Measurements from ENCODE around the gene MOB3C. TPM values are rescaled to one million over a fixed set of nuclear protein-coding genes. Genes with fewer than 3 reads are reported as not detected.

Gene MOB3C
- polyA plus RNA-seq, 3 donors = 16.9 to 25.8 (median 24.4) TPM

DNA sequence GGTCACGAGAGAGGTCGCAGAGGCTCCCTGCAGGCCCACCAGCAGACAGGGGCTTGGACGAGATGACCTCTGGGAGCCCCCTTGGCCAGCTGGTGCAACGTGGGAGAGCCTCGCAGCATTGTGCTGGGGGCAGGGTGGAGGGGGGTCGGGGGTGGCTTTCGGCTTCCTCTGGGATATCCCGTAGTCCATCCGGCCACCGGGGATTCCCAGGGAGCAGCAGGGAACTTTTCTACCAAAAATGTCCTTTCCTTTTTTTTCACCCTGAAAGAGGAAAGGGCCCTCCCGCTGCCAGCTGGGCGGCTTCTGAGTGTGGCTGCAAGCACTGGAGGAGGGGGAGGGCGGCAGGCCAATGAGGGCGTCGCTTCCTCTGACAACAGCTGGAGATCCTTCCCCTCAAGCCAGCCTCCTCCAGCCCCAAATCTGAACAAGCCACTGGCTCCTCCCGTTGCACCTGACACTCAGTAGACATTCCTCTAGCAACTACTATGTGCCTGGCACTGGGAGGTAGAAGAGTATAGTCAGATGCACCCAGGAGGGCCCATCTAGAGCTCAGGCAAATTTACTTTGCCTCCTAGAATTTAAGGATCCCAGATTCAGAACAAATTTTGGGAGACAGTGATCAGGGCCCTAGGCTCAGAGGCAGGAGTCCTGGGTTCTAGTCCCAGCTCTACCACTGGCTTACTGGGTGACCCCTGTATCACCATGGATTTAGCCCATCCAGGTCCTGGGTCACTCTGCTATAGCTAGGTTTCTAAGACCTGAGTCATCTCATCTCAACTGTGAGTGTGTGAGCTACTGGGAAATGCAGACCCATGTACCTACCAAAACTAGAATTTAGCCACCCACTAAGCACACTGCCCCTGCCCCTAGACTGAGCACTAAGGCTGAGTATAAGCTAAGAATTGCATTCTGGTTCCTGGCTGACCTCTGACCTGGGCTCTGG is 2.7 kb downstream of the MOB3C start:
- no peak overlapping the region for H3K27ac ChIP-seq (ENCODE audit: low read depth, low read length)
- WGBS, 3 donors = 3 to 4% (median 4%) methylated on average over 15 to 16 of the region's 16 CpGs

DNA sequence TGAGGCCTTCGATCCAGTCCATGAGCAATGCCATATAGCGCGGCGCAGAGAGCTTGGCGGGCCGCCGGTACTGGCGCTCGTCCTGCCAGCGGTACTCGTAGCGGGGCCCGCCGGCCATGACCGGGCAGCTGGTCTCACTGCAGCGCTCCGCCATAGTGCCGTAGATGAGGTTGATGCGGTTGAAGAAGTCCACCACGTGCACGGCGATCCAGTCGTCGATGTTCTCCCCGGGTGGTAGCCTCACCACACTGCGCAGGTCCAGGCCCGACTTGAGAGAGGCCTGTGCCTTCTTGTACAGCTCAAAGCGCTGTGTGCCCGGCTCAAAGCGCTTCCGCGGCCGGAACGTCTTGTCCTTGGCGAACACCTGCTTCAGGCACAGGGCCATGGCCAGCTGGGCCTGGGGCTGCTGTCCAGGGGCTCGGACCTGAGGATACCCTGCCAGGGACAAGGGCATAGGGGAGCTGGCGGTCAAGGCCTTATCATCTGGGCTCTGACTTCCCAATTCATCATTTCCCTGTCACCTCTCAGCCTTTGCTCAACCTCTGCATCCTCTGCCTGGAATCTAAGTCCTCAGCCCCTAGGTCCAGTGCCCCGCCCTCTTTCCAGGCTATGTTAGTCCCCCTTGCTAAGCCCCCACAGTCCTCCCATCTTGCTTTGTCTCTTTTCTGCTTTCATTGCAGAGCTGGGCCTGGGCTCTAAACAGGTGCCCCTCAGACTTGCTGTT is 3.5 kb downstream of the MOB3C start:
- WGBS, 3 donors = 71 to 89% (median 88%) methylated on average over 37 to 38 of the region's 38 CpGs
- H3K27ac ChIP-seq (ENCODE audit: low read depth, low read length) = no peak overlapping the region

DNA sequence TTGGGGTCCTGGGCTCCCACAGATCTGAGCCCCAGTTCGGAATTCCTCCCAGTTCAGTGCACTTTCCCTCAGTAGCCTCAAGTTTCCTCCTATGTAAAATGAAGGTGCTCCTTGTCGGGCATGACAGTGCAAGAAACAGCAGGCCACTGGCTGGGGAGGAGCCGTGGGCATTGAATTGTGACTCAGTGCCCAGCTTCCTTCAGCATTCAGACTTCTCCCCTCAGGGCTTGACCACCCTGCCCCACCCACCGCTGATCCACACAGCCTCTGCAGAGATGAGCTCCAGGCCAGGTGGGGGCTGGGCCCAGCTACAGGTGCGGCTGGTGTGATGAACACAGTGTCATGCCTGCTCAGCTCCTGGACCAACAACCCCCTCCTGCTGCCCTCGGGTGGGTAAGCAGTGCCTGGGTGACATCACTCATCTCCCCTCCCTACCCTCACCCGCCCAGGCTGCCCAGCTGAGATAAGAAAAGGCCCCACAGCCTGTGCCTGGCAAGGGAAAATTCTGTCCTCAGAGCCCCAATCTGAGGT is 4.9 kb downstream of the MOB3C start:
- H3K27ac ChIP-seq (ENCODE audit: low read depth, low read length) = no peak overlapping the region
- WGBS, 3 donors = 32 to 70% (median 62%) methylated on average over 7 of the region's 7 CpGs

DNA sequence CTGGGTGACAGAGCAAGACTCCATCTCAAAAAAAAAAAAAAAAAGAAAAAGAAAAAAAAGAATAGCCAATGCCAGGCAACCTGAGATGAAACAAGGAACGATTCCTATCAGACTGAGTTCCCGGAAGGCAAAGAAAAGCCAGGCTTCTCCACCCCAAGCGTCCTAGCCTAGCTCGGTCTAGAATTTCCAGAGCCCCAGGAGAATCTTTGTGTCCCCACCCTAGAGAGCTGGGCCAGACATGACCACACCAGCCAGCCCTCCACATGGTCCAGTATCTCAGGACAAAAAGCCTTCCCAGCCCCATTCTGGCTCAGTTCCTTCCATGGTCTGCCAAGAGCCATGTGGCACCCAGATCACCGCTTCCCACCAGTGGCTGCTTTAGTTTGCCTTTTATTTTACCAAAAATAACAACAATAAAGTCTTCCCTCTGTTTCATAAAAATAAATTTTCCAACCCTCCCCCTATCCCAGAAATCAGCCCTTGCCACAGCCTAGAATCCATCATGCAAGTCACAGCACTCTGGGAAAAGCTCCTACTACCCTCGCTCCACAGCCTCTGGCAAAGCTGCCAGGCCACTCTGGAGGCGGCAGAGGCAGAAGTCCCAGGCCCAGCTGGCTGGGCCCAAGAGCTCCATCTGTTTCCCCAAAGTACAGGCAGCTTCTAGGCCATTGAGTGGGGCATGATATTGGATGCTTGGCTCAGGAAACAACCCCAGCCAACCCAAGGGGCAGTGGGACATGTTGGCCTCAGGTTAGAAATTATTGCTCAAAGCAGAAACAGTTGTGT is 9.1 kb downstream of the MOB3C start:
- WGBS, 3 donors = 51 to 80% (median 66%) methylated on average over 7 of the region's 7 CpGs
- no peak overlapping the region for H3K27ac ChIP-seq (ENCODE audit: low read depth, low read length)

DNA sequence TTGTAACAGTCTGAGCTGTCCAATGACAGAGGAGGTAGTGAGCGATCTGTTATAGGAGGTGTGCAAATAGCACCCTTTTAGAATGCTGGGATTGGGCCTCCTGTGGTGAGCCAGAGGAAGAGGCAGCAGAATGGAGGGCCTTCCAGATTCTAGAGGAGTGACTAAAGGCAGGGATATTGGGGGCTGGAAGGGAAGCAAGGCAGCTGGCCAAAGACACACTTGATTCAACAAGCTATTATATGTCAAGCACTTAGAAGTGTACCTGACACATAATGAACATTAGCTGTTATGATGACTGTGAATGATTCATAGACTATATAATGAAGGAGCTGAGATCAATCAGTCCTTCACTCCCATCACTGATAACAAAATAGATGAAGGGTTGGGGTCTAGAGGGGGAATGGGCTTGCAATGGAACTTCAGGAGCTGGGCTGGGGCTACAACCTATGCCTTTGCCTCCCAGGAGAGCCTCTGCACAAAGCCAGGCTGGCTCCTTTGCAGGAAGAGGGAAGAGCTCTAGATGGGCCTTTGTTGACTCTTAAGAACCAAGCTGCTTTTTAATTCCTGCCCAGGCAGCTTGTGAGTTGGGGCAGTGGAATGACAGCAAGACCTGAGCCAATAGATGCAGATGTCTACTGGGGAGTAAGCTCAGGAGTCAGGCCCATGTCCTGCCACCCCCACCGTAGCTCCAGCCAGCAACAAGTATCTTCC is 10.2 kb downstream of the MOB3C start:
- WGBS, 3 donors = 94 to 98% (median 98%) methylated on average over 2 of the region's 2 CpGs
- no peak overlapping the region for H3K27ac ChIP-seq (ENCODE audit: low read depth, low read length)

DNA sequence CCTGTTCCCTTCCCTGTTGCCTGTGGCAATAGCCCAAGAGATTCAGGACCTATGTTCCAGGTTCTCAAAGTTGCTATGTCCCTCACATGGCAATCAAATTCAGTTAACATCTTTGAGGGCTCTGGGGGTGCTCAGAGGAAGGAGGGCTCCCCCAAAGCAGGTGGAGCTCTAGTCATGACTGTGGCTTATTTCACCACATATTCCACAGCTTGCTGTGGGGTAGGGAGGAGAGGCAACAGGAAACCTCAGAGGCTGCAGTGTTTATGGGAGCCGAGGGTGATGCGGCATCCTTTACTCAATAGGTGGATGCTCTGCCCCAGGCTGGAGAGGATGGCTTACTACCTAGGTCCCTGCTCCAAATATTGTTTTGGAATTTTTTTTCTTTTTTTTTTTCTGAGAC is 11.4 kb downstream of the MOB3C start:
- 49 to 85% (median 54%) methylated on average over 2 of the region's 2 CpGs for WGBS, 3 donors
- no peak overlapping the region for H3K27ac ChIP-seq (ENCODE audit: low read depth, low read length)

DNA sequence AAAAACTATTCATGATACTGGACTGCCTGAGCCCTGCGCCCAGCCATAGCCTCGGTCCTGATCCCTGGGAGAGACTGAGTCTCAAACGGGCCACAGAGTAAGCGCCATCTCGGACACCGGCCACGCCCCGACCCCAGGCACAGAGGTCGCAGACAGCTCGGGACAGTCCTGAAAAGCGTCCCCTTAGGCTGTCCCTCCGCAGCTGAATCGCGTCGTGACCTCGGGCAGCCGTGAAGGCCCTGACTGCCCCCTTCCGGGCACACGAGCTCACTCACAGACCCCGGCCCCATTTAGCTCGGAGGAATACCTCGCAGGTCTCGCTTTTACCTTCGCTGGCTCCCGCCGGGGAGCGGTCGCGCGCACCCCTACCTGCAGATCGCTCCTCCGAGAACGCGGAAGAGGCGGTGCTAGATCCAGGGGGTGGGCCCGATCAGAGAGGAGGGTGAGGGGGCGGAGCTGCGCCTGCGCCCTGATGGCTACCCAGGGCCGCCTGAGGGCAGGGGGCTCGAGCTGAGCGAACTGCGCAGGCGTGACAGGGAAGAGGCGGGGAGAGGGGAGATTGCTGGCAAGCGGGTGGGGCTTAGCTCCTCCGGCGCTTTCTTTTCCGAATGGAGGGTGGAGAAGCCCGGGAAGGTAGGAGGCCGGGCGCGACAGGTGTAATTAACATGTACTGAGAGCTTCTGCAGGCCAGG is 12.6 kb downstream of the MOB3C start, which contains the start of gene MKNK1:
MKNK1 (minus strand) TSS at position 411 of the 692 bp plus-strand sequence. CDS start 20,941 bp downstream, outside the sequence.
- no peak within 1 kb of the TSS for H3K27ac ChIP-seq (ENCODE audit: low read depth, low read length)
- 0 to 1% (median 0%) methylated on average over 53 of the region's 53 CpGs for WGBS, 3 donors

DNA sequence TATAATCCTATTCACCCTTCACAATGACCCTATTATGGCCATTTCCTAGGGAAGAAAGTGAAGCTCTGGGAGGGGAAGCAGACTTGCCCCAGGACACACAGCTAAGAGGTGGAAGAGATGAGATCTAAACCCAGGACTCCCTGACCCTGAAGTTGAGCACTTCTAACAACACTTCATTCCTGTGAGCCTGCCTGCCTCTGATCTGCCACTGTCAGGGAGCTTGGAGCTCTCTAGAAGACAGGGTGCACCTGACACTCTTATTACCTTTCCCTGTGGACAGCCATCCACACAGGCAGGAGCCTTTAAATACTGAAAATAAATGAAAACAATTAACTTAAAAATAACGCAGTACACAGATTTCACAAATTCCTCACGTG is 13.1 kb downstream of the MOB3C start:
- 0 to 2% (median 1%) methylated on average over 2 of the region's 2 CpGs for WGBS, 3 donors
- H3K27ac ChIP-seq (ENCODE audit: low read depth, low read length) = no peak overlapping the region

DNA sequence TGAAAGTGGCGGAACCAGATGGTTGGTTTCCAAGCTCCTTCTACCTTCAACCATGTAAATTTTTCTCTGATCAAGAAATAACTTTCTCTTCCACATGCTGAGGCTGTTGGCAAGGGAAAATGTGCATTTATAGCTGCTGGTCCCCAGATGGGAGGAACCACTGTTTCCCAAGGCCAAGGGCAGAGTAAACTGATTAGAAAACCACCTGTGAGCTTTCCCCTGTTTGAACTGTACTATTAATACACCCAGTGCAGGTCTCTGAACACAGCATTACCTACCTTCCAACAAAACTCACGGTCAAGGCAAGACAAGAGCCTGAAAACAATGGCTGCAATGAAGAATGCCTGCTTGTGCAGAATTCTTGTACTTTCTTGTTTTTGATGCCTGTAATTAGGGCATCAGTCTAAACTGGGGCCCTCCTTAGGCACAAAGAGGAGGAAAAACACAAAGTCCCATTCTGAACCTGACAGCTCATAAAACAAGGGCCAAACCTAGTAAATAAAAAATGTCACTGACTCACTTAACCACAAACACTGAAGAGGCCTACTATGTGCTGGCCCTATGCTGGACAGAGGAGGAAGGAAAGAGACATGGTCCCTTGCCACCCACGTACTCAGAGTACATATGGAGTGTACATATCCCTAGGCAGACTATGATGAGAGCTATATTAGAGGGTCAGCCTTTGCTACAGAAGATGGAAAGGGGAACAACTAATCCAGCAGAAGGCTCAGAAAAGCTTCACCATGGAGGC is 15.2 kb downstream of the MOB3C start:
- WGBS, 3 donors = 37 to 85% (median 79%) methylated on average over 3 of the region's 3 CpGs
- H3K27ac ChIP-seq (ENCODE audit: low read depth, low read length) = no peak overlapping the region

DNA sequence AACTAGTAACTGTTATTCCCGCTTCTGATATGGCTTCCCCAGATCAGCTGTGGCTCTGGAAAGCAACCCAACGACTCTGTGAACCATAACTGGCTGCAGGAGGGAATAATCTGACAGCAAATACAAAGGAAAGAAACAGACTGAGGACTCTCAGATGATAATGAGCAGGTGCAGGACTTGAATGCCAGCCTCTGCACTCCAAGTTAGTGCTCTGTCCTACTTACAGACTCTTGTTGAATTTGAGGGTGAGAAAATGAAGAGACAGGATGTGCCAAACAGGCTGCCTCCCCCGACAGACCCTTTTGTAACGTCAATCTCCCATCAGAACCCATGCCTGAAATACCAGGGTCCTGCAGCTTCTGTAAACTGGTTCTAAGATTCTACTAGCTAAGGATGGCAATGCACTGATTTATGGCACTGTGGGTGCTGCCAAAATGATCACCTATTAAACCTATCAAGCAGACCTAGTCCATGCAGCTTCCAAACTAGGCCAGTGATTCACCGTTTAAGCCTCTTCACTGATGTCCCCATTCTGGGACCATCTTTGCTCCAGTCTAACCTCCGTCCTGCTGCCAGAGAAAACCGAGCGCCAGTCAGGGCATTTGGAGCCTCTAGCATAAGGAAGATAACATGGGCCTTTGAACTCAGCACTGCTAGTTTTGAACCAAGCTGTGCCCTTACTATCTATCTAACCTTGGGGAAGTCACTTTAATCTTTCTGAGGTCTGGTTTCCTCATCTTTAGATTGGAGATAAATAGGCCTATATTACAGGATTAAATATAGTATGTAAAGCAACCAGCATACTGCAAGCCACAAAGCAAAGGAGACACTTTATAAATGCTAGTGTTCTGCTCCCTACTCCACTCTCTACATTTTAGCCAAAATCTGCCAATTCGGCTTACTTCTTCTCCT is 17.3 kb downstream of the MOB3C start:
- H3K27ac ChIP-seq (ENCODE audit: low read depth, low read length) = no peak overlapping the region
- WGBS, 3 donors = 48 to 84% (median 80%) methylated on average over 9 of the region's 9 CpGs

DNA sequence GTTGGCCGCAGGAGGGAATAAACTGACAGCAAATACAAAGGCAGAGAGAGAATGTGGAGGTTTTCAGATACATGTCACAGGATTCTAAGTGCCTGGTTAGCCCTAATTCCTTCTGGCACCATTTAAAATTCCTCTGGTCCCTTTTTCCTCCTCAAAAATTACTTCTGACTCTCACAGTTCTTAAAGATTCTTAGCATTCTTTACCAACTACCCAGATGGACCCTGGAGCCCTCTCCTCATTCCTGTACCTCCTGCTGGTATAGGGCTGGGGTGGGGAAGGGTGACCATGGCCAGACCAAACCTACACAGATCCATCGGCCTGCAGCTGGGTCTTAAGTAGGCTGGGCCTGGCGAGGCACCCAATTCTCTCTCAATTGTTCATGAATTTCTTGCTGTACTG is 19.8 kb downstream of the MOB3C start:
- no peak overlapping the region for H3K27ac ChIP-seq (ENCODE audit: low read depth, low read length)
- 85 to 93% (median 93%) methylated on average over 3 of the region's 3 CpGs for WGBS, 3 donors

DNA sequence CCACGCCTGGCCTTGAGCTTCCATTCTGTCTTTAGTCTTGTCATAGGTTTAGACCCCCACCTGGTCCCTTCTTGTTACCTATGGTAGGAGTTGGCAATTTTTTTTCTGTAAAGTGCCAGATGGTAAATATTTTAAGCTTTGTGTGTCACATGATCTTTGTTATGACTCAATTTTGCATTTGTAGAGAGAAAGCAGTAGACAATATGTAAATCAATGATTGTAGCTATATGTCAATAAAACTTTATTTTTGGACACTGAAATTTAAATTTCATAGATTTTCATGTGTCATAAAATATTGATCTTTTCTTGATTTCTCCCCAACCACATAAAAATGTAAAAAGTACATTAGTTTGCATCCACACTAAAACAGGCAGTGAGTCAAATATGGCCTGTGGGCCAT is 20.6 kb downstream of the MOB3C start:
- no peak overlapping the region for H3K27ac ChIP-seq (ENCODE audit: low read depth, low read length)
- 98 to 100% (median 100%) methylated on average over 1 of the region's 1 CpG for WGBS, 3 donors

DNA sequence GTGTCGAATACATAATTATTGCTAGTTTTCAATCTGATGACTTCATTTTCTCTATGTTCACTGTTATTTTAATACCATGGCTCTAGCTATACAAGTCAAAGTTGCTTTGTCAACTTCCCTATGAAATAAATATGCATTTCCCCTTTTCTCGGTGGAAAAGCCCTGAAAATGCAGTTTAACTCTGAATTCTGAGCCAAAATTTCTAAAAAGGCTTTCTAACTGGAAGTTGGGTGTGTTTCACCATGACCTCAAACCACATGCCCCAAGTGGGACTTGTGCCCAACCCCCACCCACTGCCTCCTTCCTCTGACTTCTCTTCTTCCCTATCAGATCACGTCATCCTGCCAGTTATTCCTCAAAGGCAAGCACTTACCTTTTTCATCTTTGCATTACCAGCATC is 21.5 kb downstream of the MOB3C start:
- no peak overlapping the region for H3K27ac ChIP-seq (ENCODE audit: low read depth, low read length)
- 20 to 59% (median 26%) methylated on average over 3 of the region's 3 CpGs for WGBS, 3 donors

DNA sequence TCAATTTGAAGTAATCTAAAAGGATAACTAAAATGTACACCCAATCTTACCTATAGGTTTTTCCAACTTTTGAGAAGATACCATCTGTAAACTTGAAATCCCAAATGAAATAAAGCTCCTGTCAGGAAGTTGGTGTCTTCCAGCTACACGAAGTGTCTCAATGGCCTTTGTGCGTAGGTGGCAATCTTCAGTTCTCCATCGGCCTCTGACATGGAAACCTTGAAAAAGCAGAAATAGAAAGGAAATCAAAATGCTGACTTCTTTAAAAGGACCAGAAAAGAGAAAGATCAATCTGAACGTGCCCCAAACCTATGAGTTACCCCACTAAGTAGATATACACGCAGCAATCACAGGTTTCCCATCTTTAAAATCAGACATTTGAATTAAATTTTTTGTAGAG is 22.5 kb downstream of the MOB3C start:
- H3K27ac ChIP-seq (ENCODE audit: low read depth, low read length) = no peak overlapping the region
- 64 to 86% (median 78%) methylated on average over 5 of the region's 5 CpGs for WGBS, 3 donors

DNA sequence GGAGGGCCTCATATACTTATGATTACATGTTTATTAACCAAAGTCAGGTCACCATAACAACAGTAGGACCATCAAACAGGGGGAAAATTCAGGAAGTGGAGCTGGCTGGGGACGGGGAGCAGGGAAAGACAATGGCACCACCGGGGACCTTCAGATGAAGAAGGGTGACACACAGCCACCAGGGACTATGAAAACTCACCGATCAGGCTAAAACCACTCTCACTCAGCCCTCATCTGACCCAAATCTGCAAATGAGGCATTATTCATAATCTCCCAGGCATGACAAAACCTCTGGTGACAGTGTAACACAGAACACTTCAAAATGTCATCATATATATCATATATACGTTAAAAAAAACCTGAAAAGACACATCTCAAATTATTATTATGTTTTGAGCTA is 23.8 kb downstream of the MOB3C start:
- H3K27ac ChIP-seq (ENCODE audit: low read depth, low read length) = no peak overlapping the region
- WGBS, 3 donors = 81 to 88% (median 86%) methylated on average over 4 of the region's 4 CpGs

DNA sequence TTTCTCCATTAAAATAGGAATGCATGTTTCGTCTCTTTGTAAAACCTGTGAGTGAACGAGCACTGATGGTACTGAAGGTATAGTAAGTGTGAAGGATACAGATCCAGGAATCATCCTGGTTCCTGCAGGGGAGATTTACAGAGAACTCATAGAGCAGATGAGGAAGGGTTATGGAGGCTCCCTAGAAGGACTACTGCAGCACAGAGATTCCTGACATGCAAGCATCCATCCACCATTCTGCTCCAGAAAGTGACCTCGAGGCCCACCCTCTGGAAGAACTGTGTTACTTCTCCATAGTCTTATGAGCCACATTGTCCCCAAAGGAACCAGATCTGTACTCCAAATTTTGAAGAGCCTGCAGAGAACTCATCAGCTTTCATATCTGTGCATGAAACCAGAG is 27.1 kb downstream of the MOB3C start:
- H3K27ac ChIP-seq (ENCODE audit: low read depth, low read length) = no peak overlapping the region
- WGBS, 3 donors = 91 to 97% (median 93%) methylated on average over 3 of the region's 3 CpGs

All from adipose tissue (tissue), 3 donors.